ENCODE data around the gene TMEM213.

DNA sequence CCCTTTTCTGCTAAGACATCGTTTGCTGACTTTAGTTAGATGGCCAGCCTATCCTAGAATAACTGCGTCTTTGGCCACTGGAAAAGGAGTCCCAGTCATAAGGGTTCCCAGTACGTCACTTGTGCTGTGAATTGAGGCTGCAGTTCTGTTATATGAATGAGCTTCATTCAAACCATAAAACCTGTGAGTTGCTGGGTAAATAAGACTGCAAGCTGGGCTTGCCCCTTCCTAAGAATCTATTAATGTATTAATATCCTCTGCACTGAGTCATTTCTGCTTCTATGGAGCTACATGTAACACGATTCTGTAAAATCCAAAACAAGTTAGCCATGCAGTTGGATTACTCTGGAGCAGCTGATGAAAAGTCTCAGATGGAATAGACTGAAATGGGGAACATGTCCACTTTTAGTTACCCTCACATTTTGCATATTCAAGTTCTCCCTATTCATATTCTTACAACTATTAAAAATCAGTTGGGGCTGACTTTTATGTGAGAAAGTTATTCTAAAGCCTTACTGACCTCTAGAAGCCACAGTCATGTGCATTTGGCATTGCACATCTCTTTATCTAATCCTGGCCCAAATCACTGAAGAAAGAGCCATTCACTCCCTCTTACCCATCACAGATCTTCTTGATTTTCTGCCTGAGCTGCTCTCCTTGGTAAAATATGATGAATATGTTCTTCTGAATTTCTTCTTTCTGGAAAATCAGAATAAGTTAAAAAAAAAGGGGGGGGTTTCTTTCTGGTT lies 41.8 kb upstream of the TMEM213 start:
- TF ChIP-seq, protein P1, sequence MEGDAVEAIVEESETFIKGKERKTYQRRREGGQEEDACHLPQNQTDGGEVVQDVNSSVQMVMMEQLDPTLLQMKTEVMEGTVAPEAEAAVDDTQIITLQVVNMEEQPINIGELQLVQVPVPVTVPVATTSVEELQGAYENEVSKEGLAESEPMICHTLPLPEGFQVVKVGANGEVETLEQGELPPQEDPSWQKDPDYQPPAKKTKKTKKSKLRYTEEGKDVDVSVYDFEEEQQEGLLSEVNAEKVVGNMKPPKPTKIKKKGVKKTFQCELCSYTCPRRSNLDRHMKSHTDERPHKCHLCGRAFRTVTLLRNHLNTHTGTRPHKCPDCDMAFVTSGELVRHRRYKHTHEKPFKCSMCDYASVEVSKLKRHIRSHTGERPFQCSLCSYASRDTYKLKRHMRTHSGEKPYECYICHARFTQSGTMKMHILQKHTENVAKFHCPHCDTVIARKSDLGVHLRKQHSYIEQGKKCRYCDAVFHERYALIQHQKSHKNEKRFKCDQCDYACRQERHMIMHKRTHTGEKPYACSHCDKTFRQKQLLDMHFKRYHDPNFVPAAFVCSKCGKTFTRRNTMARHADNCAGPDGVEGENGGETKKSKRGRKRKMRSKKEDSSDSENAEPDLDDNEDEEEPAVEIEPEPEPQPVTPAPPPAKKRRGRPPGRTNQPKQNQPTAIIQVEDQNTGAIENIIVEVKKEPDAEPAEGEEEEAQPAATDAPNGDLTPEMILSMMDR (IDR thresholded peaks at IDR 0.05; ENCODE audit: borderline replicate concordance, extremely low read depth, low read length, poor library complexity, severe bottlenecking), result no peak
- TF ChIP-seq EZH2 (IDR thresholded peaks at IDR 0.05; ENCODE audit: borderline replicate concordance, low read depth, low read length, severe bottlenecking), result no peak

Measured in DND-41 (cell line).